GM10266 (cell line): Measurements from ENCODE around the gene ATRN.

Experiments used
- DNase-seq: peaks from one replicate; pipeline ENCODE4 v3.0.0; 2012; ENCODE audit errors: extremely low spot score
- CTCF ChIP-seq: IDR thresholded peaks from 2 replicates; pipeline ENCODE4 v1.5.1; 2012; ENCODE audit warnings: mild to moderate bottlenecking, low read depth; ENCODE audit not compliant: control insufficient read depth, insufficient read depth; ENCODE audit errors: missing control alignments

The ATRN gene

GRCh38 chr20:3433744-3434143 is 37.1 kb upstream of the ATRN start:
- DNase-seq = no peak
- TF ChIP-seq CTCF = no peak

- no peak for TF ChIP-seq CTCF
- no peak for DNase-seq
Observed at GRCh38 chr20:3434232-3434631, 36.6 kb upstream of the ATRN start.

- no peak for DNase-seq
- TF ChIP-seq CTCF = no peak
Observed at GRCh38 chr20:3436864-3437574, 33.8 kb upstream of the ATRN start.

- no peak for DNase-seq
- no peak for TF ChIP-seq CTCF
Observed at GRCh38 chr20:3446779-3447178, 24.0 kb upstream of the ATRN start.

GRCh38 chr20:3447321-3447720 is 23.5 kb upstream of the ATRN start:
- no peak for DNase-seq

GRCh38 chr20:3449319-3449718 is 21.5 kb upstream of the ATRN start:
- TF ChIP-seq CTCF = no peak
- DNase-seq = no peak

More at GRCh38 chr20:3447321-3447720, 23.5 kb upstream of the ATRN start:
- no peak for TF ChIP-seq CTCF

GRCh38 chr20:3452136-3452535 is 18.7 kb upstream of the ATRN start:
- DNase-seq = no peak
- no peak for TF ChIP-seq CTCF
